Muscle layer of colon (tissue), 2 donors: ENCODE results near the gene C2CD2.

Experiments
- H3K27ac ChIP-seq: one replicate; pipeline ENCODE4 v1.7.0; 2013; ENCODE audit warnings: low read depth, mild to moderate bottlenecking, low read length, moderate library complexity
- H3K27me3 ChIP-seq, 2 donors: one replicate each; pipeline ENCODE4 v1.7.0; 2013; ENCODE audit warnings: low read length in 2 of 2, mild to moderate bottlenecking in 2 of 2; ENCODE audit not compliant: insufficient read depth in 2 of 2, control insufficient read depth in 1 of 2
- H3K36me3 ChIP-seq: one replicate; pipeline ENCODE4 v1.7.0; 2013; ENCODE audit warnings: mild to moderate bottlenecking, low read length; ENCODE audit not compliant: insufficient read depth
- H3K4me1 ChIP-seq: one replicate; pipeline ENCODE4 v1.7.0; 2013; ENCODE audit warnings: mild to moderate bottlenecking, low read length; ENCODE audit not compliant: insufficient read depth
- H3K4me3 ChIP-seq, 2 donors: one replicate each; pipeline ENCODE4 v1.7.0; 2013; ENCODE audit warnings: low read length in 2 of 2, low read depth in 1 of 2, mild to moderate bottlenecking in 1 of 2, moderate library complexity in 1 of 2
- H3K9ac ChIP-seq: one replicate; pipeline ENCODE4 v1.7.0; 2013; ENCODE audit warnings: low read length
- H3K9me3 ChIP-seq: one replicate; pipeline ENCODE4 v1.7.0; 2013; ENCODE audit warnings: mild to moderate bottlenecking, low read length
- donor health status: abdominal sarcoma.
- donor health status: Adenocarcinoma of cecum.

C2CD2 gene

DNA sequence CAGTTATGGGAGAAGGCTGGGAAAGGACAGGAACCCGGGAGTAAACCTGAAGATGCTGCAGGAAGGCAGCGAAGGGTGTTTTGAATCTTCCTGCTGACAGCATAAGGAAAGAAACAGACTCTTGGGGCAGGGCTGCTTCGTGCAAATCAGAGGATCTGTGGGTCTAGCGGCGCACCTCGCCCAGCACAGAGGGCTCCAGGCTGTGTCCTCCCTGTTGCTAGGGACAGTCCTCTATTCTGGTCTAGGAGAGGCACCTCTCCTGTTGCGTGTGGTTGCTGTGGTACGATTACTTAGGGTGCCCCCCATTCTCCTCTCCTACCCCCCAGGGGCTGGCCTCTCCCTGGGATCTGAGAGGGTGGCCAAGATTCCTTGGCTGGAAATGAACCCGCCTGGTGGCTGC is 11.4 kb downstream of the C2CD2 start:
- H3K9me3 ChIP-seq: no peaks in the 10 kb centered on the region
- H3K27ac ChIP-seq: no peak overlapping the region
- no peak overlapping the region for H3K9ac ChIP-seq
- no peaks in the 10 kb centered on the region for H3K27me3 ChIP-seq
- H3K4me1 ChIP-seq: no peaks in the 10 kb centered on the region
- no peak overlapping the region for H3K4me3 ChIP-seq
- H3K36me3 ChIP-seq: peaks cover 4% of the 10 kb centered on the region

DNA sequence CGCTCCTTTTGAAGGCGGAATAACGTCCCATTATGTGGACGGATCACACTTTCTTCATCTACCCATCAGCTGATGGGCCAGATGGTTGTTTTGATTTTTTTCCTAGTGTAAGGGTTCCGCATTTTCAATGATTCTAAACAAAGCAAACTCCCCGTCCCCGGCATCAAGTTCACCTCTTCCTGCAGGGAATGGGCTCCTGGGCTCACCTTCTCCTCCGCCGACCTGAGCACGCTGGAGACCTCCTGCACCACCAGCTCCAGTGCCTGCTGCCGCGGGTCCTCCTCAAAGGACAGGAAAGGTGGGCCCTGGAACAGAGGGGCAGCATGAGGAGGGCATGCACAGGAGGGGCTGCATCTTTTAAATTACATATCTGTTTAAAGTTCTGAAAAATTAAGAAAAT is 11.9 kb downstream of the C2CD2 start:
- H3K27ac ChIP-seq: no peak overlapping the region
- peaks cover 4% of the 10 kb centered on the region for H3K36me3 ChIP-seq
- H3K27me3 ChIP-seq: no peaks in the 10 kb centered on the region
- no peaks in the 10 kb centered on the region for H3K4me1 ChIP-seq
- no peak overlapping the region for H3K4me3 ChIP-seq
- H3K9me3 ChIP-seq: no peaks in the 10 kb centered on the region
- no peak overlapping the region for H3K9ac ChIP-seq

DNA sequence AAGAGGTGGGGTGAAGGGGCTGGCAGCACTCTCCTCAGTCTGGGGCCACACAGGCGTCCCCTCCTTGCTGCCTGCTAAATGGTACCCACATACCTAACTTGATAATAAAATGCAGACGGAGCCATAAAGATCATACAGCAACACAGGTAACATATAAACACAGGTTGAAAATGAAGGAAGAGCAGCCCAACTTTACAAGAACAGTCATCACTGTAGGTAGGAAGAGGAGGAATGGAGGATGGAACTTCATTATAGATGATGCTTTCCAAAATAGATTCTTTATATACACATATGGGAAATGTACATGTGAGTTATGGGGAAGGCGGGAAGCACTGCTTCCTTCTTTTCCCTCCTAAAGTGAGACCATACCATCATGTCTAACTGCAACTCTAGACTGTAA is 13.4 kb downstream of the C2CD2 start:
- no peaks in the 10 kb centered on the region for H3K27me3 ChIP-seq
- H3K9me3 ChIP-seq: no peaks in the 10 kb centered on the region

DNA sequence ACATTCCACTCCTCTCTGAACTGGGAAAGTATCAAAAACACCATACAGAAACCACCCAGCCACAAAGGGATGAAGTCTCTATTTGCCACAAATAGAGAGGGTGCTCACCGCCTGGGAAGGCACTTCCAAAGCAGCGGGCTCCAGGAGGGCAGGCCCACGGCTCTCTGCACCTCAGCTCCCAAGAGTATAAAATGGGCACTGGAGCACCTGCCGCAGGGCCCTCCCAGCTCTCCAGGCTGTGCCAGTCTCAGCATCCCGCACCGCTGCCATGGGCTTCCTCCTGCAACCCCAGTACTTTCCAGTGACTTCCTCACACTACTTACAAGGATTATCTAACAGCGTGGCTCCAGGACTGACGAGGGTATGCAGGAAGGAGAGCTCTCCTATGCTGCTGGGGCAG is 14.4 kb downstream of the C2CD2 start:
- H3K9me3 ChIP-seq: no peaks in the 10 kb centered on the region
- H3K27me3 ChIP-seq: no peaks in the 10 kb centered on the region
- no peak overlapping the region for H3K4me3 ChIP-seq
- H3K36me3 ChIP-seq: peaks cover 4% of the 10 kb centered on the region
- peaks cover under 1% of the 10 kb centered on the region for H3K4me1 ChIP-seq
- H3K27ac ChIP-seq: no peak overlapping the region
- H3K9ac ChIP-seq: no peak overlapping the region

More for the DNA sequence above, 13.4 kb downstream of the C2CD2 start:
- Histone ChIP-seq H3K4me1 (no peaks in the 10 kb centered on the region), H3K27ac (no peak overlapping the region), H3K4me3 (no peak overlapping the region), H3K36me3 (peaks cover 4% of the 10 kb centered on the region), H3K9ac (no peak overlapping the region)

DNA sequence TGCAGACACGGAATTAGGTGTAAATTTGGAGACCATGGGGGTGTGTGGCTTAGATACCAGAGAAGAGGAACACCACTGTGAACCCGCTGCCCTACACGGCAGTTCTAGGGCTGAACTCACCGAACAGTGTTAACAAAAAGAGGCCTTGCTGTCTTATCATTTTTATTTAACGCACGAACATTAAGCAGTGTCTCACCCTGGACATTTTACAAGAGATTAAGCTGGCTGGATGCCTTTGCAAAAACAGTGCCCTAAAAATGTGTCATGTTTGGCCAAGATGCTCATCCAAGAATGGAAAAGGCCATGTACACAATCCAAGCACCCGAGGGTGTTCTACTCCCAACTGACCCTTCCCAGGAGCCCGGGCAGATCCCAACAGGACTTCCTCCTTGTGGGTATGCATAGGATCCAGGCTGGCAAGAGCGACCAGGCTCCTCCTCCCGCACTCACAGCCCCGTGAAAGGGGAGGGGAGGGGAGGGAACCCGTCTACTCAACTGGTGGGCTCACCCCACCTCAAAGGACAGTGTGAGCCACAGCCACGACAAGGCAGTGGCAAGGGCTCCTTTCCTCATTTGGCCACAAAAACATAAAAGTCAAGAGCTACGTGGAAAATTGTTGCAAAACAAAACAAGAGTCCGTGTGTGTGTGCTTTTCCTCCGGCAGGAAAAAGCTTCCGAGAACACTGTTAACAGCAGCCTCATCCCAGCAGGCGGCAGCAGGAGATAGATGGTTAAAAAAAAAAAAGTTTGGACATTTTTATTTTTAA is 20.3 kb downstream of the C2CD2 start:
- H3K9ac ChIP-seq: peak overlapping the region; percentile 1

DNA sequence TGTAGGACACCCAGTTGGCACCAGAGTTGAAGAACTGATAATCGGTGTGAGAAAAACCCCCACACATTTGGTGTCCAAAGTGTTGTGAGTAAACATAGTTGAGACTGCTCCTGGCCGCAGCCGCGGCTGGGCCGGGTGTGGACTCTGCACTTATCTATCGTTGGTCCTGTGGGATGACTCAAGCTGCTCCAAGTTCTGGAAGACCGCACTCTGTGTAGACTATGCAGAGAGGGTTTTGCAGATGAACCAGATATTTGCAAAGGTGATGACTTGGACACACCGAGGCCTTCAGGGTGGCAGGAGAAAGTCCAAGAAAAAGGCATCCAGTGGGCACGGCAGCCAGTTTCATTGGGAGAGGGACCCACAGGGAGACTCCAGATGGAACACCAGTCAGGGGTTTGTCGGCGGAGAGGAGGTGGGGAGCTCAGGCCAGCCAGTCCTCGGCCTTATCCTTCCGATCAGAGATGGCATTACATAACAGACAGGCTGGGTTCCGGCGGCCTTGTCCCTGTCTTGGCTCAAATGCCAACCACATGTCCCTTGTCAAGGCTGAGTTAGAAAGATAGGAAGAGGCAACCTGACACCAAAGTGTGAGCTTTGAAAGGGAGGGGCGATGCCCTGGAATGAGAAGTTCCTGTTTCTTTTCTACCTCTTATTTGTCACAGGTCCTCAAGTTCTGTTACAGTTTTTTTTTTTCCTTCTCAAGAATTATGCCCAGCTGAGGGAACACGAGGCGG is 21.1 kb downstream of the C2CD2 start:
- no peak overlapping the region for H3K4me3 ChIP-seq
- H3K27ac ChIP-seq: peak overlapping the region; percentile 64
- H3K4me1 ChIP-seq: peaks cover 14% of the 10 kb centered on the region
- H3K9ac ChIP-seq: no peak overlapping the region
- H3K27me3 ChIP-seq: no peaks in the 10 kb centered on the region
- H3K36me3 ChIP-seq: no peaks in the 10 kb centered on the region
- no peaks in the 10 kb centered on the region for H3K9me3 ChIP-seq

More for the DNA sequence above, 20.3 kb downstream of the C2CD2 start:
- Histone ChIP-seq H3K27me3 (no peaks in the 10 kb centered on the region), H3K4me1 (peaks cover 14% of the 10 kb centered on the region), H3K4me3 (peak overlapping the region; percentile 17 to 50), H3K27ac (peak overlapping the region; percentile 64), H3K9me3 (no peaks in the 10 kb centered on the region), H3K36me3 (no peaks in the 10 kb centered on the region)

DNA sequence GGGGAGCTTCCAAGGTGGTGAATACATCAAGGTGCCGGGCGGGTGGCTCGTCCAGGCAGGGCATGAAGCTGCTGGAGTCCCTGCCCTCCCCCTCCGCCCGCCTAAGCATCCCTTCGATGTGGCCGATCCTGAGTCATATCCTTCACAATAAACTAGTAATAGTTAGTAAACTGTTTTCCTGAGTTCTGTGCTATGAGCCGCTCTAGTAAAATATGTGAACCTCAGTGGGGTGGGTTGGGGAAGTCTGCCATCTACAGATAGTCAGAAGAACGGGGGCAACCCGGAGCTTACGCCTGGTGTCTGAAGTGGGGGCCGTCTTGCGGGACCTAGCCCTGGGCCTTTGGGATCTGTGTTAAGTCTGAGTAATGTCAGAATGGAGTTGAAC is 21.6 kb downstream of the C2CD2 start:
- H3K27me3 ChIP-seq: no peaks in the 10 kb centered on the region
- H3K9ac ChIP-seq: no peak overlapping the region
- no peaks in the 10 kb centered on the region for H3K9me3 ChIP-seq
- no peak overlapping the region for H3K4me3 ChIP-seq
- peaks cover 14% of the 10 kb centered on the region for H3K4me1 ChIP-seq
- H3K36me3 ChIP-seq: no peaks in the 10 kb centered on the region
- H3K27ac ChIP-seq: no peak overlapping the region

DNA sequence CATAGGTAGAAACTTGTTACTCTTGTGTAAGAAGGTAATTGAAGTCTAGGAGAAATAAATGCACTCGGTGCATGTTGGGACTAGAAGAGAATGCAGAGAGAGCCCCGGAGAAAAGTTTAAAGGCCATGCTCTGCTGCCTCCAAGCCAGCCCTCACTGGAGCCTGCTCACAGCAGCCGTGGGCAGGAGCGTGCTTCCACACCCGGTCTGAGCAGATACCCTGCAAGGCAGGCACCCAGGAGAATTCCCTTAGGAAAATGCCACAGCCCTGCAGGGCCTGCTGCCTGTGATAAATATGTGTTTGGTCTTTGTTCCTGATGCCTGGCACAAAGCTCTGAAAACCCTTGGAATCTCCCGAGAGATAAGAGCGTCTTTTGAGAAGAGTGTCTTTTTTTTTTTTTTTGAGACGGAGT is 22.8 kb downstream of the C2CD2 start:
- Histone ChIP-seq H3K27ac (no peak overlapping the region), H3K36me3 (no peaks in the 10 kb centered on the region), H3K9me3 (no peaks in the 10 kb centered on the region), H3K4me3 (no peak overlapping the region), H3K4me1 (peaks cover 20% of the 10 kb centered on the region), H3K27me3 (no peaks in the 10 kb centered on the region), H3K9ac (no peak overlapping the region)

DNA sequence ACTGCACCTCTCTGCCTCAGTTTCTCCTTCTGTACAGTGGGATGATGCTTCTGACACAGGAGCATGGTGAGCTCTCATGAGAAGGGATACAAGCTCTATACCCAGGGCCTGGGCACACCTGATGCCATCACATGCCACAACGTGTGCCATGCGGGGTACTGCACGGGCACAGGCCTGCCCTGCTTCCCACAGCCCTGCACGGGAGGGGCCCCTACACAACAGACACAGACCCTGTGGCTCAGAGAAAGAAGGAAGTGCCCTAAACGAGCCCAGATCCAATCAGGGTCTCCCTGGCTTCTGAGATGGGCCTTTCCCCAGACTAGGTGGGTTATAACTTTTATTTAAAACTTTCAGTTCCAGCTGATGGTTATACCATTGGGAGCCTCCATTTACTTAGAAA is 24.6 kb downstream of the C2CD2 start:
- H3K9me3 ChIP-seq: no peaks in the 10 kb centered on the region
- H3K4me1 ChIP-seq: peaks cover 30% of the 10 kb centered on the region
- no peaks in the 10 kb centered on the region for H3K27me3 ChIP-seq
- H3K27ac ChIP-seq: no peak overlapping the region
- H3K36me3 ChIP-seq: no peaks in the 10 kb centered on the region
- no peak overlapping the region for H3K9ac ChIP-seq
- no peak overlapping the region for H3K4me3 ChIP-seq

DNA sequence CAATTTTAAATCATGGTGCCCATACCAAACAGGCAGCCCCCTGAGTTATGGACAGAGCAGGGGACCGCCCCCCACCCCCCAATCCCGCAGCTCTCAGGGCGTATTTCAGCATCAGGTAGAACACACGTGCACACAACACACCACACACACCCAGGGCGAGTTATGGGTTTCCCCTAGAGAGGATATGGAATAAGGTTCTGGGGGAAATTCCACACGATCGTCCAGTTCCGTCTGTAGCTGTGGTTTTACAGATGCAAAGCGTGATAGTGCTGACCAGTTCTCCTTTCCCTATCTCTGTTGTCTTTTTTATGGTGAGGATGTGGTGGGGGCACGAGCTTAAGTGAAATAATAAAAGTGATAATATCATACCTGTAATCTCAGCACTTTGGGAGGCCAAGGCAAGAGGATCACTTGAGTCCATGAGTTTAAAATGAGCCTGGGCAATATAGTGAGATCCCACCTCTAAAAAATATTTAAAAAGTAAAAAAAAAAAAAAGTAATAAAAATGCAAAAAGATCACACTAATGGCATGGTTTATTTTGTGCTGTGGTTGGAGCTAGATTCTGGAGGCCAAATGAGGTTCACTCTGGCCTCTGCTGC is 25.1 kb downstream of the C2CD2 start:
- Histone ChIP-seq H3K36me3 (no peaks in the 10 kb centered on the region), H3K9me3 (no peaks in the 10 kb centered on the region), H3K27me3 (no peaks in the 10 kb centered on the region), H3K4me3 (no peak overlapping the region), H3K27ac (no peak overlapping the region), H3K9ac (no peak overlapping the region), H3K4me1 (peaks cover 27% of the 10 kb centered on the region)

DNA sequence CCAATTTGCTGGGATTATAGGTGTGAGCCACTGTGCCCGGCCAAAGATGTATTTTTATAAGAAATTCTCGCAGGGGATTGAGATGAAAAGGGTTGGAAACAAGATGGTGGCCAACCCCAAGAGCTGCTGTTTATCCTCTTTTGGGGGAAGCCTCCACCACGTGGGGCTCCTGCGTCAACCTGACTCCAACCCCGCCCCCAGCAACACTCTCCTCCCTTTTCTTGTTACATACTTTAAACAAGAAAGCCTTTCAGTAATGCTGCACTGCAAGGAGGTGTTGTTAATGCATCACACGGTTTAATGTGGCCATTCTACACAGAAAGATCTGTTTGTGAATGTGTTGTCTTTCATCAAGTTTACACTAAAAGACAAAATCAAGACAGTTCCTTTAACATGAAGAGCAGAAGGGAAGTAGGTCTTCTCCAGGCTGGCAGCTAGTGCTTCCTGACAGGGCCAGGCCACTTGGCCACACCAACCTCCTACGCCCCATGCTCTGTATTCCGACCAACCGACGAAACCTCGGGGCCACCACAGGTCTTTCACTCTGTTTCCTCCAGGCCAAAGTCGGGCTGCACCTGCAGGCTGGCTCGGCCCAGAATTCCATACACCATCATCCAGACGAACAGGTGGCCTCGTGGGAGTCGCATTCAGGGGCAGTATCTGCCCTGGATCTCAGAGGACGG is 25.9 kb downstream of the C2CD2 start:
- Histone ChIP-seq H3K4me3 (no peak overlapping the region), H3K9ac (no peak overlapping the region), H3K27me3 (no peaks in the 10 kb centered on the region), H3K36me3 (no peaks in the 10 kb centered on the region), H3K9me3 (no peaks in the 10 kb centered on the region), H3K27ac (no peak overlapping the region), H3K4me1 (peaks cover 21% of the 10 kb centered on the region)
